ENCODE results near the gene ITGAV.

Gene ITGAV

DNA sequence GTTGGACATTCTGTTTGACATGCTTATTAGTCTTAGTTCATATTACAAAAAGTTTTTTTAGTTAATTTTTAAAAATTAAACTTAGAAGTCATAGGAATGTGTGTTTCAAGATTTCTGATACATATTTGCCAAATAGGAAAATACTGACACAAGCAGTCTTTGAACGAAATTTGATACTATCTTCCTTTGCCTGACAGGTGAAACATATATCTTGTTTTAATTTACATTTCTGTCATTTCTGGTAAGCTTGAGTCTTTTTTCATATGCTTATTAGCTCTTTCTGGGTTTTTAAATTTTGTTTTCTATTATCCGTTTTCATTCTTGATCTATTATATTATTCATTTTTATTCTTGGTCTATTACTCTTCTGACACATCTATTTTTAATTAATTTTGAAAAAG is 24.5 kb downstream of the ITGAV start:
- no peak for FAIRE-seq

- FAIRE-seq, result no peak
Observed at GRCh38 chr2:186617148-186617547, 27.3 kb downstream of the ITGAV start.

DNA sequence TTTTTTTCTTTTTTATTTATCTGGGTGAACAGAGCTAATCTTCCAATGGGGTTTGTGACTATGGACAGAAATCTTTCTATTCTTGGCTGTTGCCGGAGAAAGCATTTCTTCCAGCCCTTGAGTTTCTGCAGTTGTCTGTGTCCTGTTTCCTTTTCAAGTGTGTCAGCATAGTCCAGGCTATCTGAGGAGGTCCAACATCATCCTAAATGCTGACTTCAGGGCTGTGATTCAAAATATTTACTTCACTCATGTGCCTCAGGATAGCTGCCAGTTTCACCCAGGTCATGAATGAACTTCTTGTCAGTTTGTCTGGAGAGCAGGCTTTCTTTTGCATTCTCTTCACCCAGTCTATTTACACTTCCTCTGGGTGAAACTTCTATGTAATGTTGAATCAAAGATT is 27.9 kb downstream of the ITGAV start:
- no peak for FAIRE-seq

- FAIRE-seq, result no peak
Observed at GRCh38 chr2:186618696-186619095, 28.8 kb downstream of the ITGAV start.

- FAIRE-seq, result no peak
Observed at GRCh38 chr2:186623084-186623483, 33.2 kb downstream of the ITGAV start.

GRCh38 chr2:186624276-186624675 is 34.4 kb downstream of the ITGAV start:
- FAIRE-seq, result no peak

GRCh38 chr2:186629250-186629996 is 39.6 kb downstream of the ITGAV start:
- no peak for FAIRE-seq

DNA sequence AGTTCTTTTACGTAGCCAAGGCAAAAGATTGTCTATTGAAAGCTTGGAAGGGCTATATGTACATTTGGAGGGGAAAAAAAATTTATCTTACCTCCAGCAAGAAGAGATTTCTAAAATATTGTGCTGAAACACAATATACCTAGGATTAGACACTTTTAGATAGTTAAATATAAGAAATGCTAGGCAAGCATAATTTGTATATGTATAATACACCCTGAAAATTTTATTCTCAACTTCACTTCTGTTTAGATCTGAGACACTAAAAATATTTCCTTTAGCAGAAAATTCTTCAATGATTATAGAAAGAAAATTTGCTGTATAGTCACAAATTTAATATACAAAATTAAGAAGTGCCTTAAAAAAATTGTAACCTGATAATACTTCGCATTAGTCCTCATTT is 42.6 kb downstream of the ITGAV start:
- peak; percentile 86 for FAIRE-seq

- no peak for FAIRE-seq
Observed at GRCh38 chr2:186634701-186635100, 44.8 kb downstream of the ITGAV start.

DNA sequence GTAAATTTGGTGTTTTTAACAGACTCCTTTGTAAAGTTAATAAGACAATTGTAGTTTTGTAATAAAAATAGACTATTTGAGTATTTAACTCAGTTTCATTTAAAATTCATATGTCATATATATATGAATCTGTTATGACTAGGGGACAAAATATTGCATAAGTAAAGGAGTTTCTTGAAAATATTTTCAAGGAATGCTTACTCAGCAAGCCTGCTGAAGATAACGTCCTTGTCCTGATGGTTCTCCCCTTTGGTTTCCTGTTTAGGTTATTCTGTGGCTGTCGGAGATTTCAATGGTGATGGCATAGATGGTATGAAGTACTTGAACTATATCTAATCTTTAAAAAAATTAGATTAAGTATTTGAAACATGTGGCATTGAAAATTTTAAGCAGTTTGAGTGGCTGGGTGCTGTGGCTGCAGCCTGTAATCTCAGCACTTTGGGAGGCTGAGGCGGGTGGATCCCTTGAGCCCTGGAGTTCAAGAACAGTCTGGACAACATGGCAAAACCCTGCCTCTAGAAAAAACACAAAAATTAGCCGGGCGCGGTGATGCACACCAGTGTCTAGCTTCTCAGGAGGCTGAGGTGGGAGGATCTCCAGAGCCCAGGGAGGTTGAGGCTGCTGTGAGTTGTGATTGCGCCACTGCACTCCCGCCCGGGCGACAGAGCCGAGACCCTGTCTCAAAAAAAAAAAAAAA is 47.1 kb downstream of the ITGAV start:
- no peak for FAIRE-seq

DNA sequence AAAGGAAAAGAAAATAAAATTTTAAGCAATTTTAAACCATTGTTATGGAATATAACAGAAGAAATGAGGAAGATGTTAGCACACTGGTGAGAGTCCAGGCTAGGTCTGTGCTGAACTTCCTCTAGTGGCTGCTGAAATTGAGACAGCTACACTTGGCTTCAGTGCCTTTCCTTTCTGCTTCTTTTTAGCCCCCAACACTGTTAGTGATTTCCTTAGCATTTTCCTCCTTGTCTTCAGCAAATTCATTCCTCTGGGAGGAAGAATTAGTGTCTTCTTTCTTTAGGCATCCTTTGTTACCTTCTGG is 47.6 kb downstream of the ITGAV start:
- FAIRE-seq, result no peak

- no peak for FAIRE-seq
Observed at GRCh38 chr2:186639939-186640338, 50.1 kb downstream of the ITGAV start.

DNA sequence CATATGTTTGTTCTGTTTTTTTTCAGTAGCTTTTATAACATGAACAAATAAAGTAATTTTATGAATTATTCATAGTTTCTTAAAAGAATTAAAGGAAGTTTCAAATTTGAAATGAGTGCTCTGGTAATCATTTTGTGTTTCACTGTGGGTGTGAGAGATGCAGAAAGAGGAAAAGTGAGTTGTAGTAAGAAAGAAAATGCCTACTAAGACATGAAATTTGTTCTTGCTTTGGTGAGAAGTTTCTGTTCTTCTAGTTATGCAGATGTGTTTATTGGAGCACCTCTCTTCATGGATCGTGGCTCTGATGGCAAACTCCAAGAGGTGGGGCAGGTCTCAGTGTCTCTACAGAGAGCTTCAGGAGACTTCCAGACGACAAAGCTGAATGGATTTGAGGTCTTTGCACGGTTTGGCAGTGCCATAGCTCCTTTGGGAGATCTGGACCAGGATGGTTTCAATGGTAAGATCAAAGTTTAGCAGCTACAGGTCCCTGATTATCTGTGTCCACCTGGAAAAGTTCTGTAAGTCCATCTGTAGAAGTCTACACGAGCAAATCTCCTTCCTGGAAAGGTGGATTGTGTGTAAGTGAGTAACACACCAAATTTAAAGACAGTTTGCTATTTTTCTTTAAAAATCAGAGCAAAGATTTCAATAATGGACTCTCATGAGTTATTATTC is 51.4 kb downstream of the ITGAV start:
- FAIRE-seq, result no peak

GRCh38 chr2:186641807-186642321 is 52.0 kb downstream of the ITGAV start:
- FAIRE-seq, result peak; percentile 97

- FAIRE-seq, result no peak
Observed at GRCh38 chr2:186644791-186645190, 54.9 kb downstream of the ITGAV start.

DNA sequence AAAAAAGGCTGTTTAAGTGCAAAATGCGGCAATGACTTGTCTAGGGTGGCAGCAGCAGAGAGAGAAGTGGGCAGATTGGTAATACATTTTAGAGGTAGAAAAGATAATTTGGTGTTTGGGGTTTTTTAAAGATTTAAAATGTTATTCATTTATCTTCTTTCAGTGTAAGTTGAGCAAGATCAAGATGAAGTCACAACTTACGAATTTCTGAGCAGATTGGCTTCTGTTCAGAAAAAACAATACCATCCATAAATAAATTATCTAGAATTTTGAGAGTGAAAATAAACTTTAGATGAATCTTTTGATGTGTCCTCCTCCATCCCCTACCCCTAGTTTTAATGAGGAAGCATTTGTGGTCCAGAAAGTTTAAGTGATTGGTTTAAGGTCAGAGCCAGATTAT is 56.1 kb downstream of the ITGAV start:
- FAIRE-seq, result no peak

GRCh38 chr2:186648130-186648529 is 58.3 kb downstream of the ITGAV start:
- FAIRE-seq, result no peak

GRCh38 chr2:186653511-186653910 is 63.7 kb downstream of the ITGAV start:
- FAIRE-seq, result peak; percentile 5

- peak; percentile 93 for FAIRE-seq
Observed at GRCh38 chr2:186659383-186659782, 69.5 kb downstream of the ITGAV start.

- no peak for FAIRE-seq
Observed at GRCh38 chr2:186664385-186665043, 74.7 kb downstream of the ITGAV start.

DNA sequence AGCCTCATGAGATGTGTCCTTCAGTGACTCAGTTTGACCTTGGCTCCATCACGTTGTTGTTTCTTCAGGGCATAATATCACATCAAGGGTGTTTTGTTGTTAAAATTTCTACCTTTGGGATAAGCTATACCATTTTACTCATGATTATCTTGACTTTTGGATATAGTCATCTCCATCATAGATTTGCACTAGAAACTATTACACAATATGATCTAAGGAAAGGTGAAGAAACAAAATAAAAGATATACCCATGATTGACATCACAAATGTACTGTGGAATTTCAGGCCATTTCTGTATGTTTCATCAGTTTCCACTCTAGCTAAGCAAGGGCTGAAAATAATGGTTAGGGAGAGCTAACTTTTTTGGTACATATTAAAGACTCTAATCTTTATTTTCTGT is 79.3 kb downstream of the ITGAV start:
- FAIRE-seq, result no peak

DNA sequence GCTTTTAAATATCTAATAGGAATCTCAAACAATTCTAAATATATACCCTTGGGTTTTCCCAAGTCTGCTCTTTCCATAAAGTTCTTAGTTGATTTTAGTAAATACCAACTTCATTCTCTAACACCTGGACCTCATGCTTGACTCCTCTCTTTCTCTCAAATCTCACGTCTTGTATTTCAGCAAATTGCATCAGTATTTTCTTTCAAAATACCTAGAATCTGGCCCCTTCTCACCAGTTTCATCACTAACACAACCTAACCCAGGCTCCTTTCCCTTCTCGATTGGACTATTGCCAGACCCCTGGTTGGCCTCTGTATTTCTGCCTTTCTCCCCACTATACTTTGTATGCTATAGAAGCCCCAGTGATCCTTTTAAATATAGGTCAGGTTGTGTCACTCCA is 81.0 kb downstream of the ITGAV start:
- no peak for FAIRE-seq

- no peak for FAIRE-seq
Observed at GRCh38 chr2:186675380-186675779, 85.5 kb downstream of the ITGAV start.

- no peak for FAIRE-seq
Observed at GRCh38 chr2:186683341-186683740, 93.5 kb downstream of the ITGAV start.

Measured in islet of Langerhans (tissue), 1 donor.